ENCODE measurements around the gene MLYCD.

MLYCD gene

DNA sequence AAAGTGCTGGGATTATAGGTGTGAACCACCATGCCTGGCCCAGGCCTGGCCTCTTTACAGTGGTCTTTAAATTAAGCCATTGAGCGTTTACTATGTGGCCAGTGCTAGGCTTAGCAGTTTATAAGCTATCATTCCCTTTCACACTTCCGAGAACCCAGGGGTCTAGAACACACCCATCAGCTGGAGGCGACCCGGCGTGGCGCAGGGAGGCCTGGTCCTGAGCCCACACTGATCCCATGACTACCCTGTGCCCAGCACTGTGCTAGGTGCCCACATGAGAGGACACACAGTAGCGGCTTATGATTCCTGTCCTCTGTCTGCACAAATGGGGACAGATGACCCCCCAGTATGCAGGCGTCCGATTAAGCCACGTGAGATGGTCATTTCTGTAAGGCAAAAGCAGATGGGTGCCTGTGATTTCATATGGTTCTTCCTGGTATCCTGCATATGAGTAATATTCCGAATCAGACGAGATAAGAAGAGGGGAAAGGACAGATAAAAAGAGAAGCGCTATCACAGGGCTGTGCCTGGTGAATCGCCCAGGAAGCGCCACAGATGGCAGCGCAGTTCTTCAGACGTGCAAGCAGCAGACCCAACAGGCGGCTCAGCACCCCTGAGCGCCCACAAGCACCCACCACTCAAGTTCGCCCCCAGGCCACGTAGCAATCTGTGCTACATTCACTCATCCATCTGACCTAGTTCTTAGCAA, 59.4 kb downstream of the MLYCD start:
- no peak for DNase-seq

DNA sequence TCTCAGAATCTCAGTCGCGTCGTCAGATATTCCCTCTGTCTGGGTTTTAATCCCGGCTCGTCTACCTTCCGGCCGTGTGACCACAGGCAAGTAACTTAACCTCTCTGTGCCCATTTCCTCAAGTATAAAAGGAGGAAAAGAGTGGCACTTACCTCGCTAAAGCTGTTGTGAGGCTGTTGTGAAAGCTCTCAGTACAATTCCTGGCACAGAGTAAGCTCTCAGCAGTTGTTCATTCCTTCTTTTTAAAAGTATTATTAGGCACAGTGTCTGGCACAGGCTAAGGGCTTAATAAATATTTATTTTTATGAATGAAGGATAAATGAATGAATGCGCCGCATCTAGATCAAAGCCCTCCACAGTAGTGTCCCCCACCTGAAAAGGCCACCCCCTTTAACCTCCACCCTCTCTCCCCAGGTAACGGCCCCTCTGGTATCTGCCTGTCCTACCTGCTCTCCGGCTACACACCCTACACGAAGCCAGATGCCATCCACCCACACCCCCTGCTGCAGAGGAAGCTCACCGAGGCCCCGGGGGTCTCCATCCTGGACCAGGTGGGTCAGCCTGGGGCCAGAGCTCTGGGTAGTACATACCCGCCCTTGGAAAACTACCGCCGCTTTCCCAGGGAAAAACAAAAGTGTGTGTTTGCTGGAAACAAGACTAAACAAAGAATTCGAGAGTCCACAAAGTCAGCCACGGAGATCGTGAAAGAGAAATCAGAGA, 60.1 kb downstream of the MLYCD start:
- DNase-seq, result no peak

DNA sequence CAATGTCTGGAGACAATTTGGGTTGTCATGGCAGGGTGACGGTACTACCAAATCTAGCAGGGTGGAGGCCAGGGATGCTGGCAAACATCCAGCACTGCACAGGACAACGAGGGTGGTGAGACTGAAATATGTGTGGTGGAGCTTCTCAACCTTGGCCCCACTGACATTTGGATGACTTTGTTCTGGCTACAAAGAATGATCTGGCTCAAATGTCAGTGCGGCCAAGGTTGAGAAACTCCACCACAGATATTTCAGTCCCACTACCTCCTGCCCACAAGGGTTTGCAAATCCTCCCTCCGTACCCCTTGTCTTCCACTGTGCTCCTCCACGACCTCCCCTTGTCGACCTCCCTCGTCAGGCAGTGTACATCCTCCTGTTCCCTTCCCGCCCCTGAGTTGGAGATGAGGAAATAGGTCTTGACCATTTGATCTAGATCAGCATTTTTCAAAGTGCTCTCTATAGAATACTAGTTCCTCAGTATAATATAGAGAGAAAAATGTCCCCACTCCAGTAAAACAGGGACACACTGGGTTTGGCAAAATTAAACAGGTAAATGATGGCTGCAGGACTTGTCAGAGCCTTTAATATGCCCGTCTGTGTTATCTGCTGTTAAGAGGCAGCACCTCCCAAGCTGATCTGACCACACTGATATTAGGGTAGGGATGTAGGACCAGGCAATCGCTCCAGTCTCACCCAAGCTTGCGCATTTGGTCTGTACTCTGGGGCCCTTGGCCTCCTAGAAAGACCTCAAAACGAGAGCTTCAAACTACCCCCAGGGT, 60.9 kb downstream of the MLYCD start:
- no peak for DNase-seq

DNA sequence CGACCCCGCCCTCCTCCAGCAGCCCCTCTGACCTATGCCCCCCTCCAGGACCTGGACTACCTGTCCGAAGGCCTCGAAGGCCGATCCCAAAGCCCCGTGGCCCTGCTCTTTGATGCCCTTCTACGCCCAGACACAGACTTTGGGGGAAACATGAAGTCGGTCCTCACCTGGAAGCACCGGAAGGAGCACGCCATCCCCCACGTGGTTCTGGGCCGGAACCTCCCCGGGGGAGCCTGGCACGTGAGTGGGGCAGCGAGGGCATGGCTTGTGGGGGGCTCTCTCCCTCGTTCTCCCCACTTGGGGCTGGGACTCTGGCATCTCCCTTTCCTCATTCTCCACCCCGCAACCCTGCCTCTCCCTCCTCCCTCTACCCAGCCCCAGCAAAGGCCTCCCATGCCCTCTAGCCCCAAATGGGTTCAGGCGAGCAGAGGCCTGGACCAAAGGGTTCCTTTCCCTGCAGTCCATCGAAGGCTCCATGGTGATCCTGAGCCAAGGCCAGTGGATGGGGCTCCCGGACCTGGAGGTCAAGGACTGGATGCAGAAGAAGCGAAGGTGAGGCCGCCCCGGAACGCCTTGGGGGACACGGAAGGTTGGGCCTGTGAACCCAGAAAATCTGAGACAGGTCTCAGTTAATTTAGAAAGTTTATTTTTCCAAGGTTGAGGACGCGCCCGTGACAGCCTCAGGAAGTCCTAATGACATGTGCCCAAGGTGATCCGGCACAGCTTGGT, 61.8 kb downstream of the MLYCD start:
- DNase-seq, result no peak

DNA sequence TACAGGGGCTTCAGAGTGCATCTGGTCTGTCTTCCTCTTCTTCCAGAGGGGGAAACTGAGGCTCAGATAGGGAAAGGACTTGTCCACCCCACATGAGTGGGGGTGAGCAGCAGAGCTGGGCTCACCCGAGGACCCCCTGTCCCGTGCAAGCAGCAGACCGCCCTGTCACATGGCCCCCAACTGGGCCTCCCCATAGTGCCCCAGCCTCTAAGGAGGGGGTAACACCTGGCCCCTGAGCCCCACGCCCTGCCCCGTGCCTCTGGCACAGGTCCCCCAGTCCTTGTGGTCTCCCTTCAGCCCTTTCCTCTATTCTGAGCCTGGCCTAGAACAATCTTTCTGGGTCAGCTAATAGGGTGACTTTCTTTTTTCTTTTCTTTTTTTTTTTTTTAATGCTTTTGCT, 62.7 kb downstream of the MLYCD start:
- DNase-seq, result no peak

DNA sequence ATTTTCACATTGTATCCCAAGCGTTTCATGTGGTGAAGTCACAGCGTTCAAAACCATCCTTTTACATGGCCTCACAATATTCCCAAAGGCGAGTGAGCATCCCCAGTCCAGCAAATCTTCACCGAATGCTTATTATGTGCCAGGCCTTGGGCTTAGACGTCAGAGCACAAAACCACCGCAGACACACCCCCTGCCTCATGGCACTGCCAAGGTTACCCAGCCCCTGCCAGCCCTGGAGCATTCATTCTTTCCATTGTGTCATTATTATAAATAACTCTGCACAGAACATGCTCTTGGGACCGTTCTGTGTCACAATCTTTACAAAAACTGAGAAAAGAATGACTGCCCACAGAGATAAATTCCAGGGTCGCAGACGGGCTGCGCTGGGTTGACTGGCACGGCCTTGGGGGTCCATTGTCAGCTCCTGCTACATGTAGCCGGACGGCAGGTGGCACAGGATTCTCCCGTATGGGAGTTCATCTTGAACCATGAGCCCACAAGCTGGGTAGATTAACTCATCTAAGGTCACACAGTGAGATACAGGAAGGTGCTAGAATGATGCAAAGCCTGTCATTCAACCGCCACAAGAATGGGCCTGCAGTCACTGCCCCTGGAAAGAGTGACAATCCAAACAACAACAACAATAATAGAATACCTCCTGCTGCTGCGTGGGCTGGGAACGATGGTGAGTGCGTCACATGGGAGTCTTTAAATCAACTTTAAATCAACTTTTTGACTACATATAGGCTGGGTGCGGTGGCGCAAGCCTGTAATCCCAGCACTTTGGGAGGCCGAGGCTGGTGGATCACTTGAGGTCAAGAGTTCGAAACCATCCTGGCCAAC, 64.6 kb downstream of the MLYCD start:
- DNase-seq, result no peak

DNA sequence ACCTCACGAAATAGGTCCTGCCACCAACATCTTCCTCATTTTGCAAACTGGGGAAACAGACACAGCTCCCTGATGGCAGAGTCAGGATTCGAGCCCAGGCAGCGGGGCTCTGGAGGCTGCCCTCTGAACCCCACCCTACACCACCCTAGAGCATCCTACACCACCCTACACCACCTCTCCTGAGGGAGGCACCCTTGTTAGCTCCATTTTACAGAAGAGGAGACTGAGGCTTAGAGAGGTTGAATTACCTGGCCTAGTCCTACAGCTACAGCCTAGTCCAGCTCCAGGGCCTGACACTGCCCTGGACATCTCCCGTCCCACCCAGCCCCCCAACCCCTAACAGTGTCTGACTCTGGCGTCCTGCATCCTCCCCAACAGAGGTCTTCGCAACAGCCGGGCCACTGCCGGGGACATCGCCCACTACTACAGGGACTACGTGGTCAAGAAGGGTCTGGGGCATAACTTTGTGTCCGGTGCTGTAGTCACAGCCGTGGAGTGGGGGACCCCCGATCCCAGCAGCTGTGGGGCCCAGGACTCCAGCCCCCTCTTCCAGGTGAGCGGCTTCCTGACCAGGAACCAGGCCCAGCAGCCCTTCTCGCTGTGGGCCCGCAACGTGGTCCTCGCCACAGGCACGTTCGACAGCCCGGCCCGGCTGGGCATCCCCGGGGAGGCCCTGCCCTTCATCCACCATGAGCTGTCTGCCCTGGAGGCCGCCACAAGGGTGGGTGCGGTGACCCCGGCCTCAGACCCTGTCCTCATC, 65.9 kb downstream of the MLYCD start:
- no peak for DNase-seq

DNA sequence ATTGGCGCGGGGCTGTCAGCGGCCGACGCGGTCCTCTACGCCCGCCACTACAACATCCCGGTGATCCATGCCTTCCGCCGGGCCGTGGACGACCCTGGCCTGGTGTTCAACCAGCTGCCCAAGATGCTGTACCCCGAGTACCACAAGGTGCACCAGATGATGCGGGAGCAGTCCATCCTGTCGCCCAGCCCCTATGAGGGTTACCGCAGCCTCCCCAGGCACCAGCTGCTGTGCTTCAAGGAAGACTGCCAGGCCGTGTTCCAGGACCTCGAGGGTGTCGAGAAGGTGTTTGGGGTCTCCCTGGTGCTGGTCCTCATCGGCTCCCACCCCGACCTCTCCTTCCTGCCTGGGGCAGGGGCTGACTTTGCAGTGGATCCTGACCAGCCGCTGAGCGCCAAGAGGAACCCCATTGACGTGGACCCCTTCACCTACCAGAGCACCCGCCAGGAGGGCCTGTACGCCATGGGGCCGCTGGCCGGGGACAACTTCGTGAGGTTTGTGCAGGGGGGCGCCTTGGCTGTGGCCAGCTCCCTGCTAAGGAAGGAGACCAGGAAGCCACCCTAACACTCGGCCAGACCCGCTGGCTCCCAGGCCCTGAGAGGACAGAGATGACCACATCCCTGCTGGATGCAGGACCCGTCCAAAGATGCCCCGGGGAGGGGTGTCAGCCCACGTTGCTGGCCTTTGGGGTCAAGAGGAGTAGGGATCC, 66.7 kb downstream of the MLYCD start:
- no peak for DNase-seq

DNA sequence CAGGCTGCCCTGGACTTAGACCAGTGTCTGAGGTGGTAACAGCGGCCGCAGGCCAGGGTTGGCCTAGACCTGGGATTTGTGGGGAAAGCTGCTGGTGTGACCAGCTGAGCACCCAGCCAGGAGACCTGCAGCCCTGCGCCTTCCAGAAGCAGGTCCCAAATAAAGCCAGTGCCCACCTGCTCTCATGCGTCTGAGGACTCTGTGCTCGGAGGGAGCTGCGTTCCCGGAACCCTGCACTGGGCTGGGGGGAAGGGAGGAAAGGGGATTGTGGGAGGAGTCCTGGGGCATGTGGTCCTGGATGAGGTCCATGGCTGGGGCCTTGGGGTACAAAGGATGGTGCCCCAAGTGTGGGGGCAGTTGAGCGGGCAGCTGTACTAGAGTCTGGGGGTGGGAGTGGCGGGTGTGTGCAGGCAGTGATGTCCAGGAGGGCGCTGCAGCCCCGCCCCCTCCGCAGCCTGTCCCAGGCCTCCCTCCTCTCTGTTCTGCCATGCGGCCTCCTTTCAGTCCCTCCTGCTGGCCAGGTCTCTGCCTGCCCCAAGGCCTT, 67.3 kb downstream of the MLYCD start:
- no peak for DNase-seq

DNA sequence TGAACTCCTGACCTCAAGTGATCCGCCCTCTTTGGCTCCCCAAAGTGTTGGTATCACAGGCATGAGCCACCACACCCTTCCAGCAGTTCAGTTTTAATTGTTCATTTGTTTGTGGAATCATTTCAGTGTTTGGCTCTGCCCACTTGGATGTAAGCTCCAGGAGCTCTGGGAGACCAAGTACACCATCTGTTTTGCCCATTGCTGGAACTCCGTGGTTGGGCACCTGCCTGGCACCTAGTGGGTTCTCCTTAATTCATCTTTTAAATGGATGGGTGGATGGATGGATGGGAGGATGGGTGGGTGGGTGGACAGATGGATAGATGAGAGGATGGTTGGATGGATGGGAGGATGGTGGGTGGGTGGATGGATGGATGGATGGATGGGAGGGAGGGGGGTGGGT, 68.2 kb downstream of the MLYCD start:
- no peak for DNase-seq

DNA sequence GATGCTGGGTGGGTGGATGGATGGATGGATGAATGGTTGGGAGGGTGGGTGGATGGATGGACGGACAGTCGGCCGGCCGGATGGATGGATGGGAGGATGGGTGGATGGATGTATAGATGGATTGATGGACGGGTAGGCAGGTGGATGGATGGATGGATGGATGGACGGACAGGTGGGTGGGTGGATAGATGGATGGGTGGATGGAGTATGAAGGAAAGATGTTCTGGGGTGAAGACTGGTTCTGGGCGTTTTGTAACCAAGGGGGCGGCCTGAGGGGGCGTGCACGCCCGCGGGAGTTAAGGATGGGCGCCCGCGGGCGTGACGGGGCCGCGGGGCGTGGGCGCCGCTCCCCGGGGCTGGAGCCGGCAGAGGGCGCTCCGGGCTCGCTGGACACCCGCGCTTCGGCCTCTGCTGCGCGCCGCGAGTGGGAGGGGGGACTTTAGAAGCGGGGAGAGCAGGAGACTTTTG, 69.0 kb downstream of the MLYCD start, which contains the start of gene NECAB2:
TSS of gene NECAB2 (plus strand) at position 407 of the 468 bp plus-strand sequence. CDS start 405 bp downstream, outside the sequence.
- DNase-seq, result peak in 1 of 2 donors; percentile 7

DNA sequence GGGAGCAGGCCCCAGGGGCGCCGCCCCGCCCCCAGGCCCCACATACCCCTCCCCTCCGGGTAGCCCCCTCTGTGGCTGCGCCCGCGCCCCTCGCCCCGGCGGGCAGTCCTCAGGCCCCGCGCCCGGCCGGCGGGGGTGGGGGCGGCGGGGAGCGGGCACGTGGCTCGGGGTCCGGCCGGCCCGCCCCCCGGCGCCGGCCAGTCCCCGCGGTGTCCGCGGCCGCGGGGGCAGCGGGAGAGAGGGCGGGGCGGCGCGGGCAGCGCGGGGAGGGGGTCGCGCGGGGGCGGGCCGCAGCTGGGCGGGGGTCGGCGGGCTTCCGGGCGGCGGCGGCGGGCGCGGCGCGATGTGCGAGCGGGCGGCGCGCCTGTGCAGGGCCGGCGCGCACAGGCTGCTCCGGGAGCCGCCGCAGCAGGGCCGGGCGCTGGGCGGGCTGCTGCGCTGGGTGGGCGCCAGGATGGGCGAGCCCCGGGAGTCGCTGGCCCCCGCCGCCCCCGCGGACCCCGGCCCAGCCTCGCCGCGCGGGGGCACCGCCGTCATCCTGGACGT, 69.5 kb downstream of the MLYCD start:
- DNase-seq, result no peak

DNA sequence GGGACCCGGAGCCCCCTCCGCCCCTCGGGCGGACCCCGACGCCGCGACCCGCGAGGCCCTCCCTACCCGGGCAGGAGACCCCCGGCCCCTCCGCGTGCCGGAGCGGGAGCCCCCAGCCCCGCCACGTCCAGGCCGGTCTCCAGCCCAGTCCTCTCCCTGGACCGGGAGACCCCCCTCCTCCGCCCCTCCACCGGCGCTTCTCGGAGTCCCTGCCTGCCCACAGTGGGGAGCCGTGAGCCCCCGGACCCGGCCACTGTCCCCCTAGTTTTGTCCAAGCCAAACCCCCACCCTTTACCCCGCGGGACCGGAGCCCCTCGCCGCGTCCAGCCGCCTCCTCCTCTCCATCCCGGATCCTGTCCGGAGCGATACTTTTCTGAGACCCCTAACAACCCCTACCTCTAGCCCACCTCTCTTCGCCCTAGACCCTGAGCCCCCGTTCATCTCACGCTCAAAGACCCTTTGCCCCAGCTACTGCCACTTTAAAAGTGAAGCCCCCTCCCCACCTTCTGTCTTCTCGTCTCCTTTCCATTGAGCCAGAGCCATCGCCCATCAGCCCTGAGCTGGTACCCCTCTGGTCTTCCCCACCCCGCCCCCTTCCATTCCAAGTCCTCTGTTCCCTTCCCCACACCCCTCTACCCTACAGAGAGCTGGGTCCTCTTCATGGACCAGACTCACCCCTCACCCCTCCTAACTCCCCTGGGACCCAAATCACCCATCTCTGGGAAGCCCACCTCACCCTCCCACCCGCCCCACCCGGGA, 70.2 kb downstream of the MLYCD start:
- DNase-seq, result no peak

DNA sequence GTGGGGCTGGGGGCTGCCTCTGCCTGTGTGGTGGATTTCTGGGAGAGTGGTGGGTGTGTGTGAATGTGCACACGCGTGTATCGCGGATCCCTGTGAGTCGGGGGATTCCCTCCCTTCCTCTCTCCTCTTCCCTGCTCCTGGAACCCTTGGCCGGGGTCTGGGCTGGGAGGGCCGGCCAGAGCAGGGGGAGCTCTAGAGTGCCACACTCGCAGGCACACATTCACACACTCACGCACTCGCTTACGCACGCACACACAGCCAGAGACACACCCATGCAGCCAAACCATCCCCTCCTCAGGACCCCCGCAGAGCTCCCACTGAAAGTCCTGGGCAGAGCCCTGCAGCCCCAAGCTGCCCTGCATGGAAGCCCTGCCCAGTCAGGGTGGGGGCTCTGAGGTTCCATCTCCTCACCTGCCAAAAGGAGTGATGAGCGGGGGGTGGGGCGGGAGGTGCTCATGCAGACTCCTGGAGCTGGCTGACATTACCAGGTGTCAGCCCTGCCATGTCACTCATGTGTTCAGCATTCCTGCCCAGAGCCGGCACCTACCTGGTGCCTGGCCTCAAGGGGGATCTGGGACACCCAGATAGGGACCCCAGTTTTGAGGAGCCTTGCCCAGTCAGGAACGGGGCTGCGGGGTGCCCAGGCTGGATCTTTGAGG, 71.0 kb downstream of the MLYCD start:
- no peak for DNase-seq

DNA sequence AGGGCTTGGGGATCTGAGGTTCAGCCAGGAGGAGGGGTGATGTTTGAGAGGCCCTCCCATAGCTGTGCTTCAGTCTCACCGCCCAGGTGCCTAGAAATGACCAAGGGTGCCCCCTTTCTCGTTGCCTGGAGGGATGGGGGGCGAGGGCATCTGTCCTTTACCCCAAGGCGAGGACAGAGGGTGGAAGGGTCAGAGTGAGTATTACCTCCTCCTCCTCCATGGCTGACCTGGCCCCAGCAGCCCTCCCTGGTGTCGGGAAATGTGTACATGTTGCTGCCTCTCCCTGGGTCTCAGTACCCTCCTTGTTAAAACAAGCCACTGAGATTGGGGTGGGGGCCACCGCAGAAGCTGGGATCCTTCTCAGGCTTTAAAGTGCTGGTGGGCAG, 71.5 kb downstream of the MLYCD start:
- no peak for DNase-seq

DNA sequence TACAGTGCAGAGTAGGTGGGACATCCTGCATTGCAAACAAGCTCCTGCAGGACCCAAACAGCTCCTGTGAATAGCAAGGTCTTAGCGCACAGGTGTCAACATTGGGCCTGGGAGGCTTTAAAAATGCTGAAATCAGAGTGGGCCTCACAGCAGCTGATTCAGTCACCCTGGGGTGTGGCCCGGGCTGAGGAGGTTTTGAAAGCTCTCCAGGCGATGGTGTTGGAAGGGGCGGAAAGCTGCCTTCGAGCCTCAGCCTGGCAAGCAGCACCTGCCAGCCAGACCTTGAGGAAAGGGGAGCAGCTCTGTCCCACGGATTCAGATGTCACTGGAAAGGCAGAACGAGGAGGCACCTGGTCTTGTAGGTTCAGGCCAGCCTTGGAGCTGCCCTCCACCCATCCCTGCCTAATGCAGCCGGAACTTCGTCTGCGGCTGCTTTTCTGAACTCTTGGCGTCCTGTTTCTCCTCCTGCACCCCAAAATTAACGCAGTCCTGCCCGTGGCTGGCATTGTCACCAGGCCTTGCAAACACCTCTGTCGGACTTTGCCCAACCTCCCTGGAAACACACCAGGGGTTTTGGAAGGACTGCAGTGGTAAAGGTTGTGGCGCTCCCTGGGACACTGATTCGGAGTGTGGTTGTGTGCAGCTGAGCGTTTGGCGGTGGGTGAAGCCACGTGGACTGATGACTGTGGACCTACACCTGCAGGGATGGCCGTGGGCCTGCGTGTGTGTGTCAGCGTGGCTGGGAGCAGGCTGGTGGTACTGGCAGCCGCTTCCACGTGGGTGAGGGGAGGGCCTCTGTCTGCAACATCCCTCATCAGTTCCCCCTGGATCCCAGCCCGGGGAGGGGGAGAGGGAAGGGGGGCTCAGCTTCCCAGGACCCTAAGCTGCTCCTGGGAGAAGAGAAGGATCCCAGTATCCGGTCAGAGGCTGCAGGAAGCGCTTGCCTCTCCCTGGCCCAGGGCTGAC, 72.5 kb downstream of the MLYCD start:
- no peak for DNase-seq
